Activated B cell treated with CpG ODN at 0.5 μM for 24 hours (primary cell): ENCODE results near the gene MAMLD1. TPM values are rescaled to one million over a fixed set of nuclear protein-coding genes. Genes with fewer than 3 reads are reported as not detected.

Source experiments
- ATAC-seq: fragments of 200-7000 bp; cut with Tn5 transposase; one replicate; pipeline ENCODE4 v1.10.0; 2021; ENCODE audit warnings: low read depth, mild to moderate bottlenecking, moderate library complexity
- CTCF ChIA-PET: fragments of 350-600 bp; sonication (Branson Sonifier 250); formaldehyde crosslinking; loops from one replicate; lab custom pipeline; 2021; ENCODE audit warnings: antibody characterized with exemption; lab: Charles Lee
- POLR2A ChIA-PET: fragments of 350-600 bp; sonication (Branson Sonifier 250); formaldehyde crosslinking; loops from one replicate; lab custom pipeline; 2021; ENCODE audit warnings: antibody characterized with exemption; lab: Charles Lee
- DNase-seq: peaks from one replicate; pipeline ENCODE4 v3.0.0; 2022
- H3K27ac Mint-ChIP-seq: one replicate; pipeline ENCODE4 v1.8.0; 2020; ENCODE audit warnings: mixed read lengths
- H3K27me3 Mint-ChIP-seq: one replicate; pipeline ENCODE4 v1.8.0; 2021; ENCODE audit warnings: mixed read lengths
- H3K36me3 Mint-ChIP-seq: one replicate; pipeline ENCODE4 v1.8.0; 2021; ENCODE audit warnings: low read depth, mixed read lengths
- H3K4me1 Mint-ChIP-seq: one replicate; pipeline ENCODE4 v1.8.0; 2021; ENCODE audit warnings: mixed read lengths
- H3K4me3 Mint-ChIP-seq: one replicate; pipeline ENCODE4 v1.8.0; 2020; ENCODE audit warnings: mild to moderate bottlenecking, mixed read lengths
- H3K9me3 Mint-ChIP-seq: one replicate; pipeline ENCODE4 v1.8.0; 2020; ENCODE audit warnings: mixed read lengths
- CTCF ChIP-seq: fragments of 200-600 bp; IDR thresholded peaks from one replicate; pipeline ENCODE4 v1.8.0; 2022; ENCODE audit warnings: antibody characterized with exemption, mild to moderate bottlenecking
- intact Hi-C: fragments of 100-400 bp; cut with micrococcal nuclease; formaldehyde crosslinking; loops from one replicate; pipeline ENCODE4 v1.15.1; 2024
- total RNA-seq: library from RNA; stranded (reverse); gene quantifications from 2 replicates; pipeline ENCODE4 v1.2.3, GENCODE V29; 2022

MAMLD1 gene
- total RNA-seq, 1 donor from 2014 or later: 1.2 TPM

- CTCF ChIA-PET: no interaction called here
- peaks cover 33% of the 10 kb centered on the region for H3K4me1 Mint-ChIP-seq
- ATAC-seq (peak; percentile 57), DNase-seq (peak; percentile 32)
- POLR2A ChIA-PET: interaction anchor here (0.6 to 2.2 kb wide), 3 partner anchors 22 to 1007 kb away, joined by 4 to 28 read pairs (median 8); partner anchors contain the start of gene MTM1
- TF ChIP-seq CTCF: no peak
- H3K4me3 Mint-ChIP-seq: peak overlapping the region; percentile 77
- no peaks in the 10 kb centered on the region for H3K27me3 Mint-ChIP-seq
- no peaks in the 10 kb centered on the region for H3K36me3 Mint-ChIP-seq
- H3K27ac Mint-ChIP-seq: peak overlapping the region; percentile 66
- no peaks in the 10 kb centered on the region for H3K9me3 Mint-ChIP-seq
- intact Hi-C loops: loop anchor here (5.0 kb wide), 2 partner anchors 40 to 185 kb away; partner anchors contain the start of gene MAMLD1
Measured at GRCh38 chrX:150547375-150548115, 184.4 kb downstream of the MAMLD1 start.

- H3K36me3 Mint-ChIP-seq: no peaks in the 10 kb centered on the region
- POLR2A ChIA-PET: interaction anchor here (2.2 kb wide), 1 partner anchor 21 kb away, joined by 28 read pairs; the partner anchor contains the start of gene MTM1
- H3K4me1 Mint-ChIP-seq: peaks cover 26% of the 10 kb centered on the region
- H3K4me3 Mint-ChIP-seq: peak overlapping the region; percentile 77
- intact Hi-C loops: loop anchor here (5.0 kb wide), 2 partner anchors 39 to 186 kb away; partner anchors contain the start of gene MAMLD1
- H3K9me3 Mint-ChIP-seq: no peaks in the 10 kb centered on the region
- DNase-seq (no peak), ATAC-seq (no peak)
- TF ChIP-seq CTCF: no peak
- peak overlapping the region; percentile 66 for H3K27ac Mint-ChIP-seq
- no peaks in the 10 kb centered on the region for H3K27me3 Mint-ChIP-seq
- CTCF ChIA-PET: no interaction called here
Measured at GRCh38 chrX:150548251-150548650, 185.1 kb downstream of the MAMLD1 start.

GRCh38 chrX:150548684-150549083, 185.6 kb downstream of the MAMLD1 start:
- ATAC-seq (no peak), DNase-seq (no peak)
- H3K4me1 Mint-ChIP-seq: peaks cover 22% of the 10 kb centered on the region
- H3K4me3 Mint-ChIP-seq: no peak overlapping the region
- intact Hi-C loops: loop anchor here (5.0 kb wide), 2 partner anchors 39 to 186 kb away; partner anchors contain the start of gene MAMLD1
- CTCF ChIA-PET: no interaction called here
- no peaks in the 10 kb centered on the region for H3K27me3 Mint-ChIP-seq
- H3K9me3 Mint-ChIP-seq: no peaks in the 10 kb centered on the region
- no peaks in the 10 kb centered on the region for H3K36me3 Mint-ChIP-seq
- TF ChIP-seq CTCF: no peak
- no peak overlapping the region for H3K27ac Mint-ChIP-seq
- POLR2A ChIA-PET: interaction anchor here (2.2 kb wide), 1 partner anchor 20 kb away, joined by 28 read pairs; the partner anchor contains the start of gene MTM1

GRCh38 chrX:150551963-150552362, 188.8 kb downstream of the MAMLD1 start:
- TF ChIP-seq CTCF: no peak
- ATAC-seq (no peak), DNase-seq (no peak)
- H3K4me3 Mint-ChIP-seq: no peak overlapping the region
- ChIA-PET CTCF (no interaction called here), POLR2A (no interaction called here)
- H3K27me3 Mint-ChIP-seq: no peaks in the 10 kb centered on the region
- H3K4me1 Mint-ChIP-seq: peaks cover 5% of the 10 kb centered on the region
- no peaks in the 10 kb centered on the region for H3K9me3 Mint-ChIP-seq
- intact Hi-C loops: no loop called here
- H3K36me3 Mint-ChIP-seq: no peaks in the 10 kb centered on the region
- H3K27ac Mint-ChIP-seq: no peak overlapping the region

GRCh38 chrX:150558424-150558823, 195.3 kb downstream of the MAMLD1 start:
- intact Hi-C loops: no loop called here

More at GRCh38 chrX:150558424-150558823, 195.3 kb downstream of the MAMLD1 start:
- no peak overlapping the region for H3K27ac Mint-ChIP-seq
- no peak overlapping the region for H3K4me3 Mint-ChIP-seq
- no peaks in the 10 kb centered on the region for H3K27me3 Mint-ChIP-seq
- DNase-seq (no peak), ATAC-seq (no peak)
- H3K36me3 Mint-ChIP-seq: no peaks in the 10 kb centered on the region
- TF ChIP-seq CTCF: no peak
- CTCF ChIA-PET: no interaction called here
- H3K4me1 Mint-ChIP-seq: no peaks in the 10 kb centered on the region
- POLR2A ChIA-PET: no interaction called here
- no peaks in the 10 kb centered on the region for H3K9me3 Mint-ChIP-seq
